Thymus (tissue), 11 donors: ENCODE results near the gene SORL1. TPM values are rescaled to one million over a fixed set of nuclear protein-coding genes. Genes with fewer than 3 reads are reported as not detected.
A peak's percentile ranks its signal among the peaks of the same experiment; 100 is the strongest.

Experiments used
- DNase-seq, 9 donors: peaks; one replicate each; pipeline ENCODE4 v3.0.0-alpha.2; 2013; ENCODE audit warnings: low spot score in 9 of 9, low read depth in 6 of 9, missing footprints in 1 of 9
- H3K27ac ChIP-seq, 2 donors: one replicate each; pipeline ENCODE4 v1.5.1; 2013; ENCODE audit warnings: control low read depth in 1 of 2, low read depth in 1 of 2, low read length in 1 of 2, mild to moderate bottlenecking in 1 of 2, moderate library complexity in 1 of 2
- H3K27me3 ChIP-seq, 2 donors: one replicate each; pipeline ENCODE4 v1.5.1; 2013; ENCODE audit warnings: low read length in 1 of 2; ENCODE audit not compliant: control insufficient read depth in 2 of 2, insufficient read depth in 1 of 2
- H3K36me3 ChIP-seq, 2 donors: one replicate each; pipeline ENCODE4 v1.5.1; 2013; ENCODE audit warnings: low read length in 1 of 2, mild to moderate bottlenecking in 1 of 2, moderate library complexity in 1 of 2; ENCODE audit not compliant: control insufficient read depth in 2 of 2, insufficient read depth in 2 of 2
- H3K4me1 ChIP-seq, 2 donors: one replicate each; pipeline ENCODE4 v1.5.1; 2013; ENCODE audit warnings: low read length in 2 of 2; ENCODE audit not compliant: control insufficient read depth in 2 of 2, insufficient read depth in 2 of 2
- H3K4me3 ChIP-seq, 2 donors: one replicate each; pipeline ENCODE4 v1.5.1; 2013; ENCODE audit warnings: low read length in 2 of 2, control low read depth in 1 of 2, mild to moderate bottlenecking in 1 of 2
- H3K9me3 ChIP-seq, 2 donors: one replicate each; pipeline ENCODE4 v1.5.1; 2013; ENCODE audit warnings: low read length in 1 of 2, mild to moderate bottlenecking in 1 of 2; ENCODE audit not compliant: control insufficient read depth in 2 of 2, insufficient read depth in 1 of 2
- WGBS: extraction: QIAGEN DNeasy Blood & Tissue Kit; methylation state at CpG from one replicate; pipeline ENCODE4 v1.1.7; 2013; 5-methylcytosine and 5-hydroxymethylcytosine counted together
- polyA plus RNA-seq: library from polyadenylated mRNA; stranded (reverse); fragments of 200-250 nt; gene quantifications from one replicate; pipeline ENCODE4 v1.2.3, GENCODE V29; 2013
- total RNA-seq: library from RNA; stranded (reverse); fragments of 120-200 nt; gene quantifications from one replicate; pipeline ENCODE4 v1.2.4, GENCODE V29; 2013
- donor health status: healthy.

The SORL1 gene
- total and polyA plus RNA-seq, 2 donors = 7.4 to 23.8 TPM

- no peak overlapping the region for H3K4me3 ChIP-seq
- H3K27ac ChIP-seq = peak overlapping the region in 1 of 2 donors; percentile 79
- WGBS = 94% methylated on average over 6 of the region's 6 CpGs
- no peaks in the 10 kb centered on the region for H3K9me3 ChIP-seq
- no peaks in the 10 kb centered on the region for H3K27me3 ChIP-seq
- no peaks in the 10 kb centered on the region for H3K36me3 ChIP-seq
- peaks cover 13 to 39% of the 10 kb centered on the region in 2 donors for H3K4me1 ChIP-seq
- DNase-seq = peak in 1 of 9 donors; percentile 49
Observed at GRCh38 chr11:121649798-121650197, 197.7 kb downstream of the SORL1 start.

- H3K4me3 ChIP-seq = no peak overlapping the region
- H3K27ac ChIP-seq = peak overlapping the region in 1 of 2 donors; percentile 79
- DNase-seq = no peak
- 75% methylated on average over 12 of the region's 12 CpGs for WGBS
- H3K4me1 ChIP-seq = peaks cover 16 to 47% of the 10 kb centered on the region in 2 donors
- H3K9me3 ChIP-seq = no peaks in the 10 kb centered on the region
- peaks cover 0 to 2% of the 10 kb centered on the region in 2 donors for H3K27me3 ChIP-seq
- no peaks in the 10 kb centered on the region for H3K36me3 ChIP-seq
Observed at GRCh38 chr11:121650351-121651256, 198.5 kb downstream of the SORL1 start.

- DNase-seq = peak in 7 of 9 donors; percentile 27 to 74 (median 44)
- WGBS = 14% methylated on average over 2 of the region's 2 CpGs
Observed at GRCh38 chr11:121651257-121651605, 199.1 kb downstream of the SORL1 start.

GRCh38 chr11:121652971-121653370 is 200.9 kb downstream of the SORL1 start:
- no peaks in the 10 kb centered on the region for H3K9me3 ChIP-seq
- no peak for DNase-seq
- no peak overlapping the region for H3K4me3 ChIP-seq
- no peak overlapping the region for H3K27ac ChIP-seq
- H3K4me1 ChIP-seq = peaks cover 20 to 59% of the 10 kb centered on the region in 2 donors
- peaks cover 0 to 2% of the 10 kb centered on the region in 2 donors for H3K27me3 ChIP-seq
- no peaks in the 10 kb centered on the region for H3K36me3 ChIP-seq
- 93% methylated on average over 3 of the region's 3 CpGs for WGBS

More at GRCh38 chr11:121651257-121651605, 199.1 kb downstream of the SORL1 start:
- Histone ChIP-seq H3K4me3 (no peak overlapping the region), H3K27me3 (peaks cover 0 to 2% of the 10 kb centered on the region in 2 donors), H3K27ac (peak overlapping the region in 1 of 2 donors; percentile 79), H3K9me3 (no peaks in the 10 kb centered on the region), H3K36me3 (no peaks in the 10 kb centered on the region), H3K4me1 (peaks cover 17 to 53% of the 10 kb centered on the region in 2 donors)

GRCh38 chr11:121654259-121654842 is 202.2 kb downstream of the SORL1 start:
- peaks cover 0 to 2% of the 10 kb centered on the region in 2 donors for H3K27me3 ChIP-seq
- H3K36me3 ChIP-seq = no peaks in the 10 kb centered on the region
- peak overlapping the region in 1 of 2 donors; percentile 74 for H3K27ac ChIP-seq
- no peak overlapping the region for H3K4me3 ChIP-seq
- peaks cover 20 to 57% of the 10 kb centered on the region in 2 donors for H3K4me1 ChIP-seq
- H3K9me3 ChIP-seq = no peaks in the 10 kb centered on the region
- no peak for DNase-seq
- WGBS = 95% methylated on average over 8 of the region's 8 CpGs

- Histone ChIP-seq H3K4me3 (peak overlapping the region; percentile 47 to 56), H3K9me3 (no peaks in the 10 kb centered on the region), H3K27ac (peak overlapping the region in 1 of 2 donors; percentile 74), H3K4me1 (peaks cover 20 to 50% of the 10 kb centered on the region in 2 donors), H3K27me3 (peaks cover 0 to 2% of the 10 kb centered on the region in 2 donors), H3K36me3 (no peaks in the 10 kb centered on the region)
- 39% methylated on average over 16 of the region's 16 CpGs for WGBS
- peak in 3 of 9 donors; percentile 17 to 28 (median 25) for DNase-seq
Observed at GRCh38 chr11:121654843-121655536, 202.9 kb downstream of the SORL1 start.

GRCh38 chr11:121655537-121656327 is 203.6 kb downstream of the SORL1 start:
- peak; percentile 49 to 88 (median 66) for DNase-seq
- no peaks in the 10 kb centered on the region for H3K36me3 ChIP-seq
- 2% methylated on average over 44 of the region's 44 CpGs for WGBS
- no peaks in the 10 kb centered on the region for H3K9me3 ChIP-seq
- peaks cover 14 to 43% of the 10 kb centered on the region in 2 donors for H3K4me1 ChIP-seq
- peaks cover 0 to 2% of the 10 kb centered on the region in 2 donors for H3K27me3 ChIP-seq
- H3K27ac ChIP-seq = peak overlapping the region; percentile 74 to 75
- H3K4me3 ChIP-seq = peak overlapping the region; percentile 47 to 56

- no peaks in the 10 kb centered on the region for H3K36me3 ChIP-seq
- H3K4me1 ChIP-seq = peaks cover 7 to 35% of the 10 kb centered on the region in 2 donors
- peak overlapping the region; percentile 46 to 74 for H3K27ac ChIP-seq
- H3K9me3 ChIP-seq = no peaks in the 10 kb centered on the region
- WGBS = 87% methylated on average over 19 of the region's 19 CpGs
- peaks cover 0 to 2% of the 10 kb centered on the region in 2 donors for H3K27me3 ChIP-seq
- no peak for DNase-seq
- peak overlapping the region; percentile 47 to 56 for H3K4me3 ChIP-seq
Observed at GRCh38 chr11:121656328-121657090, 204.4 kb downstream of the SORL1 start.
